Kidney epithelial cell (primary cell): ENCODE measurements around the gene INSC. TPM values are rescaled to one million over a fixed set of nuclear protein-coding genes. Genes with fewer than 3 reads are reported as not detected.

Experiments used
- DNase-seq: peaks from one replicate; pipeline ENCODE4 v3.0.0-alpha.2; 2010; ENCODE audit warnings: low read depth
- H3K27me3 ChIP-seq: 2 replicates; pipeline ENCODE4 v1.6.0; 2011; ENCODE audit warnings: low read length; ENCODE audit not compliant: control insufficient read depth, insufficient read depth
- H3K36me3 ChIP-seq: 2 replicates; pipeline ENCODE4 v1.5.1; 2011; ENCODE audit warnings: low read length; ENCODE audit not compliant: control insufficient read depth, insufficient read depth
- H3K4me3 ChIP-seq: 2 replicates; pipeline ENCODE4 v1.5.1; 2011; ENCODE audit warnings: low read depth, mild to moderate bottlenecking, control low read depth, low read length
- CTCF ChIP-seq: IDR thresholded peaks from 2 replicates; pipeline ENCODE4 v1.5.1; 2011; ENCODE audit warnings: mild to moderate bottlenecking, moderate library complexity, low read length, control low read depth, inconsistent platforms; ENCODE audit not compliant: insufficient read depth, poor library complexity, severe bottlenecking
- total RNA-seq: library from RNA; depleted of rRNA; stranded (reverse); fragments of >200 nt; gene quantifications from 2 replicates; pipeline ENCODE4 v1.2.3, GENCODE V29; 2015

The INSC gene
- total RNA-seq, 1 donor from 2014 or later = 0.33 TPM

GRCh38 chr11:15194671-15195415 is 80.1 kb downstream of the INSC start:
- Histone ChIP-seq H3K36me3 (no peaks in the 10 kb centered on the region), H3K27me3 (no peaks in the 10 kb centered on the region), H3K4me3 (no peak overlapping the region)
- no peak for TF ChIP-seq CTCF
- no peak for DNase-seq

GRCh38 chr11:15195454-15196200 is 80.9 kb downstream of the INSC start:
- TF ChIP-seq CTCF = no peak
- Histone ChIP-seq H3K27me3 (no peaks in the 10 kb centered on the region), H3K36me3 (no peaks in the 10 kb centered on the region), H3K4me3 (no peak overlapping the region)
- no peak for DNase-seq

- DNase-seq = no peak
- Histone ChIP-seq H3K27me3 (no peaks in the 10 kb centered on the region), H3K36me3 (no peaks in the 10 kb centered on the region), H3K4me3 (no peak overlapping the region)
- TF ChIP-seq CTCF = no peak
Measured at GRCh38 chr11:15196704-15197103, 82.0 kb downstream of the INSC start.

- Histone ChIP-seq H3K4me3 (no peak overlapping the region), H3K36me3 (no peaks in the 10 kb centered on the region), H3K27me3 (no peaks in the 10 kb centered on the region)
- DNase-seq = no peak
- TF ChIP-seq CTCF = no peak
Measured at GRCh38 chr11:15197696-15198095, 83.0 kb downstream of the INSC start.

- Histone ChIP-seq H3K27me3 (no peaks in the 10 kb centered on the region), H3K36me3 (no peaks in the 10 kb centered on the region), H3K4me3 (no peak overlapping the region)
- no peak for TF ChIP-seq CTCF
- no peak for DNase-seq
Measured at GRCh38 chr11:15198284-15198683, 83.6 kb downstream of the INSC start.
